CD1c-positive myeloid dendritic cell (primary cell): ENCODE results near the gene ZNF836.
"Not testable (repeated sequence)": the region's sequence is repeated elsewhere in the genome, so short reads cannot be mapped to it uniquely, and the experiment has no call there.

Source experiments
- DNase-seq: peaks from one replicate; pipeline ENCODE4 v3.0.0-alpha.2; 2016; ENCODE audit errors: extremely low spot score

ZNF836 gene

GRCh38 chr19:52171321-52172169 lies at the start of gene ZNF836:
Gene ZNF836 (minus strand): TSS chr19:52171621. CDS start chr19:52168072, 3,549 bp downstream.
- peak; percentile 79 for DNase-seq

GRCh38 chr19:52221031-52221430 lies 49.6 kb upstream of the ZNF836 start:
- no peak for DNase-seq

GRCh38 chr19:52219611-52220010 lies 48.2 kb upstream of the ZNF836 start:
- DNase-seq: no peak

GRCh38 chr19:52217576-52217975 lies 46.2 kb upstream of the ZNF836 start:
- DNase-seq: no peak

- DNase-seq: no peak
These were observed 45.0 kb upstream of the ZNF836 start for GRCh38 chr19:52216401-52216800.

GRCh38 chr19:52214241-52214640 lies 42.8 kb upstream of the ZNF836 start:
- DNase-seq: no peak

GRCh38 chr19:52212572-52213255 lies 41.3 kb upstream of the ZNF836 start:
- DNase-seq: no peak

- no peak for DNase-seq
These were observed 40.6 kb upstream of the ZNF836 start for GRCh38 chr19:52211926-52212571.

GRCh38 chr19:52211203-52211602 lies 39.8 kb upstream of the ZNF836 start:
- no peak for DNase-seq

- DNase-seq: no peak
These were observed 35.1 kb upstream of the ZNF836 start for GRCh38 chr19:52206481-52206880.

GRCh38 chr19:52200755-52201391 lies 29.5 kb upstream of the ZNF836 start:
- DNase-seq: not testable (repeated sequence)

- DNase-seq: no peak
These were observed 28.6 kb upstream of the ZNF836 start for GRCh38 chr19:52200044-52200443.

- DNase-seq: no peak
These were observed 27.3 kb upstream of the ZNF836 start for GRCh38 chr19:52198678-52199077.

- no peak for DNase-seq
These were observed 26.5 kb upstream of the ZNF836 start for GRCh38 chr19:52197964-52198363.

GRCh38 chr19:52196256-52196967 lies 25.0 kb upstream of the ZNF836 start:
- DNase-seq: no peak

GRCh38 chr19:52191951-52192350 lies 20.5 kb upstream of the ZNF836 start:
- DNase-seq: no peak

GRCh38 chr19:52191389-52191788 lies 20.0 kb upstream of the ZNF836 start:
- DNase-seq: no peak

- no peak for DNase-seq
These were observed 19.3 kb upstream of the ZNF836 start for GRCh38 chr19:52190487-52191293.

- DNase-seq: peak; percentile 100
These were observed 18.5 kb upstream of the ZNF836 start, which contains the start of gene PPP2R1A for GRCh38 chr19:52189735-52190486. Gene PPP2R1A (plus strand): TSS chr19:52190052. CDS start chr19:52190097, 45 bp downstream.
